ENCODE data around the gene PTGIS.

- TF ChIP-seq POLR2A (IDR thresholded peaks at IDR 0.05; ENCODE audit: low read depth, low read length) (no peak), POLR2AphosphoS5 (IDR thresholded peaks at IDR 0.05; ENCODE audit: low read depth, low read length) (no peak), TAF1 (IDR thresholded peaks at IDR 0.05; ENCODE audit: borderline replicate concordance, low read depth, low read length) (no peak)
These were observed 86.8 kb downstream of the PTGIS start for GRCh38 chr20:49481116-49481515.
